ENCODE measurements around the gene PRMT1.

GRCh38 chr19:49686503-49687088 lies 9.5 kb downstream of the PRMT1 start:
- no peak for TF ChIP-seq ELK1 (IDR thresholded peaks at IDR 0.05; ENCODE audit: low read depth, low read length)
- TF ChIP-seq EP300 (IDR thresholded peaks at IDR 0.05), result no peak
- no peak for TF ChIP-seq CTCF (IDR thresholded peaks at IDR 0.05)
- no peak for TF ChIP-seq E2F6 (IDR thresholded peaks at IDR 0.05; ENCODE audit: borderline replicate concordance, low read depth)

Data from A549 (cell line).